NK-92 (cell line): Measurements from ENCODE around the gene PARD6B.
"Not testable (repeated sequence)": the region's sequence is repeated elsewhere in the genome, so short reads cannot be mapped to it uniquely, and the experiment has no call there.

Experiments
- DNase-seq: peaks from one replicate; lab custom pipeline; 2025; ENCODE audit not compliant: unreplicated experiment; lab: John Stamatoyannopoulos, UW

Gene PARD6B

GRCh38 chr20:50701041-50701963, 30.1 kb upstream of the PARD6B start:
- no peak for DNase-seq

- not testable (repeated sequence) for DNase-seq
These were observed 27.5 kb upstream of the PARD6B start for GRCh38 chr20:50703651-50704438.

DNA sequence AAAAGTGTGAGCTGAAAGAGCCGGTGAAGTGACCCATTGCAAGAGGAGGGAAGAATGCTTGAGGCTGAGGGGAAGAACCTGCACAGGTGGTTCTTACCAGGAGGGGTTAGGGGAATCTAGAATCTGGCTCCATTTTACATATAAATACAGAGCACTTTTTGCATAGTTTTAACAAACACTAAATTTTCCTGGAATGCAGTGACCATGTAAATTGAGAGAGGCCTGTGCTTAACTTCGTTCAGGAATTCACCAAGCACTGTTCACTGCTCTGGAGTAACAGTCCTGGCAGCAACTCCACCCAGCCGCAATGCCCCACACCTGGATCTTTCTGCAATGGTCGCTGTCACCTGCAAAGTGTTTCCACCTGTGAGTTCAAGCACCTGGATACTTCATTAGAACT, 26.9 kb upstream of the PARD6B start:
- DNase-seq = no peak

GRCh38 chr20:50704971-50705370, 26.4 kb upstream of the PARD6B start:
- DNase-seq = no peak

DNA sequence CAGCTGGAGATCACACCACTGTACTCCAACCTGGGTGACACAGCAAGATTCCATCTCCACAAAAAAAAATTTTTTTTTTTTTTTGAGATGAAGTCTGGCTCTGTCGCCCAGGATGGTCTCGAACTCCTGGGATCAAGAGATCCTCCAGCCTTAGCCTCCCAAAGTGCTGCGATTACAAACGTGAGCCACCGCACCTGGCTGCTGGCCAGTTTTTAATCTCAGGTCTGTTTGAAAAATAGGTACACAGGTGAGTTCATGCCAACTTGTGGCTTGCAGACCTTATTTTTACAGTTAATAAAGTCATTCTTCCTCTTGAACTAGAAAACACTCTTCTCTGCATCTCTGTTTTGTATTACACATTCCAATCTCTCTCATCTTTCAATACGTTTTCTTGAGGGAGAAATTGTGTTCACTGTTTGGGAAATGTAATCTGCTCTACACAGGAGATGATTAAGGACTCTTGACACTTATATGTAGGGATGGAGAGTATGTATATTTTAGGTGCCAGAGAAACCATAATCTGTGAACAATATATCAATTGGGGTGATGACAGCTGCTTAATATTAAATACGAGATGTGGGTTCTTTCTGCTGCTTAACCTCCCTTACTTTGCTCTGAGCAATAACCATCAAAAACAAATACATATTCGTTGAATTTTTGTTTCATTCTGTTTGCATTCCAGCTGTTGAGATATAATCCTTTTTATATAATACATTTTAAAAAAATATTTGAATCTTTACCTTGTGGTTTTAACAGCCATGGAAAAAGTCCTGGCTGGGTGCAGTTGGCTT, 22.3 kb upstream of the PARD6B start:
- DNase-seq = no peak

GRCh38 chr20:50709636-50709973, 21.8 kb upstream of the PARD6B start:
- no peak for DNase-seq

DNA sequence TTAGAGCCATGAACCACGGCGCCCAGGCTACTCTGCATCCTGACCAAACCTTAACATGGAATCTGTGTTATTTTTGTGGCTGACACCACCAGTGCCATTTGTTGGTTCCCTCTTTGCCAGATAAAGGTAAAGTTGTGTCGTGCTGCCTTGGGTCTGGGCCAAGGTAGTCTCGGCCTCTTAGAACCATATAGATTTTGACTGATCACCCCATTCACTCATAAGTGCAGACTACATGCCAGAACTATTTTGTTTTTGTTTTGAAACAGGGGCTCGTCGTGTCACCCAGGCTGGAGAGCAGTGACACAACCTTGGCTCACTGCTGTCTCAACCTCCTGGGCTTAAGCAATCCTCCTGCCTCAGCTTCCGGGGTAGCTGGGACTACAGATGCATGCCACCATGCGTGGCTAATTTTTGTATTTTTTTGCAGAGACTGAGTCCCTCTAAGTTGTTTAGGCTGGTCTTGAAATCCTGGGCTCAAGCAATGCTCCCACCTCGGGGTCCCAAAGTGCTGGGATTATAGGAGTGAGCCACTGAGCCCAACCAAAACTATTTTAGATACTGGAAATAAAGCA, 20.8 kb upstream of the PARD6B start:
- DNase-seq = no peak

- DNase-seq = no peak
These were observed 20.1 kb upstream of the PARD6B start for GRCh38 chr20:50711113-50711825.

DNA sequence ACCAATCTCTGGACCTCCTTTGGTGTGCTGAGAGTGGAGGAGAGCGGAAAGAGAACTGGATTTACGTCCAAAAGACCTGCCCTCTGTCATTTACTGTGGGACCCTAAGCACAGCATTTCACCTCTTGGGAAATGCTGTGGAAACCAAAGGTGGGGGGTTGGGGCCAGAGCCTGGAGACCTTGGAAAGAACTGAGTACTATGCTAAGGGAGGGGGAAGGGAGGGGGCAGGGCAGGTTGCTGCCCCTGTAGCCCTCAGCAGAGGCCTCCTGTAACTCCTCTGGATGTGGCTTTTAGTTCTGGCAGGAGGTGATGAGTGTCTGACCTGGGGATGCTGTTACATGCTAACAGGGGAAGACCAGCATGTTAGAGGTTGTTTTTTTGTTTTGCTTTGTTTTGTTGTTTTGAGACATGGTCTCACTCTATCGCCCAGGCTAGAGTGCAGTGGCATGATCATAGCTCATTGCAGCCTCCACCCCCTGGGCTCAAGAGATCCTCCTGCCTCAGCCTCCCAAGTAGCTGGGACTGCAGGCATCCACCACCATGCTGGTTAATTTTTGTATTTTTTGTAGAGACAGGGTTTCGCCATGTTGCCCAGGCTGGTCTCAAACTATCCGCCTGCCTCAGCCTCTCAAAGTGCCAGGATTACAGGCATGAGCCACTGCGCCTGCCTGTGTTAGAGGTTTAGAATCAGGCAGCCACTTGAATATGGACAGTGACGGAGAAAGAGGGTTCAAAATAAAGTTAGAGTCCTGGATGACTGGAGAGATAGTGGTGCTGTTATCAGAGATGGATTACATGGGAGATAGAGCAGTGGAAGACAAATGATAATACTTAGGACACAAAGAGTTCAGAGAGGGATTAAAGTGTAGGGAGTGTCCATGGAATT, 18.4 kb upstream of the PARD6B start:
- DNase-seq = no peak

- no peak for DNase-seq
These were observed 17.7 kb upstream of the PARD6B start for GRCh38 chr20:50713657-50714101.

DNA sequence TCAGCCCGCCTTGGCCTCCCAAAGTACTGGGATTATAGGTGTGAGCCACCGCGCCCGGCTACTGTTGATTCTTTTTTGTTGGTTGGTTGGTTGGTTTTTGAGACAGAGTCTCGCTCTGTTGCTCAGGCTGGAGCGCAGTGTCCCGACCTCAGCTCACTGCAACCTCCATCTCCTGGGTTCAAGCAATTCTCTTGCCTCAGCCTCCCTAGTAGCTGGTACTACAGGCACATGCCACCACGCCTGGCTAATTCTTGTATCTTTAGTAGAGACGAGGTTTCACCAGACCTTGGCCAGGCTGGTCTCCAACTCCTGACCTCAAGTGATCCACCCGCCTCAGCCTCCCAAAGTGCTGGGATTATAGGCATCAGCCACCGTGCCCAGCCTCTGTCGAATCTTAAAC, 17.0 kb upstream of the PARD6B start:
- not testable (repeated sequence) for DNase-seq

DNA sequence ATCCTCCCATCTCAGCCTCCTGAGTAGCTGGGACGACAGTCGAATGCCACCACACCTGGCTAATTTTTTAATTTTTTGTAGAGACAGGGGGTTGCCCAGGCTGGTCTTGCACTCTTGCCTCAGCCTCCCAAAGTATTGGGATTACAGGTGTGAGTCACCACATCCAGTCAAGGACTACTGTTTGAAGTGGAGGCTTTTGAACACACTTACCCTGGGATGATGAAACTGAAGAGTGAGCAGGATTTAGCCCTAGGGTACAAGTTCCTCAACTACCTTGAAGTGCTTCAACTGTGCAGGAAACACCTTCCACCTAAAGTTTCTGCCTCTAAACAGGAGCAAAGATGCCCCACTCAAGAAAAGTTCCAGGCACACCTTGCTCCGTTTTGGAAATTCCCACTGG, 15.7 kb upstream of the PARD6B start:
- DNase-seq = no peak

DNA sequence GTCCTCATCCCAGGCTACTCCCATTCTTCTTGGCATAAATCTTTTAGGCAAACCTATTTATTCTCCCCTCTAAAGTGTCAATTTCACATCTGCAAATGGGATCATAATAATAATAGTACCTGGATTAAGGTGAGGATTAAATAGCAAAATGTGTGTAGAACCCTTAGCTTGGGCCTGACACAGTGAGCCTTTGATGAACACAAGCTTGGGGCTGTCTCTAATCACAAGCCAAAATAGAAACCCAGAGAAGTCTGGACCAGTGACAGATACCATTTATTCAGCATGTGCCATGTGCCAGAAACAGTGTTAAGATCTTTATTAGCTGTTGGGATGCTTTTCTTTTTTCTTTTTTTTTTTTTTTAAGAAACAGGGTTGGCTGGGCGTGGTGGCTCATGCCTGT, 14.9 kb upstream of the PARD6B start:
- DNase-seq = no peak

DNA sequence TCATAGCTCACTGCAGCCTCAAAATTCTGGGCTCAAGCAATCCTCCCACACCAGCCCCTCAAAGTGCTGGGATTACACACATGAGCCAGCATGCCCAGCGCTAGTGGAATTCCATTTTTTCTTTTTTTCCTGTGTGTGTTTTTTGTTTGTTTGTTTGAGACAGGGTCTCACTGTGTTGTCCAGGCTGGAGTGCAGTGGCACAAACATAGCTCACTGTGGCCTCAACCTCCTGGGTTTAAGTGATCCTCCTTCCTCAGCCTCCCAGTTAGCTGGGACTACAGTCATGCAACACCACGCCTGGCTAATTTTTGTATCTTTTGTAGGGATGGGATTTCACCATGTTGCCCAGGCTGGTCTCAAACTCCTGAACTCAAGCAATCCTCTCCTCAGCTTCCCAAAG, 14.1 kb upstream of the PARD6B start:
- no peak for DNase-seq

- no peak for DNase-seq
These were observed 13.2 kb upstream of the PARD6B start for GRCh38 chr20:50717974-50718761.

GRCh38 chr20:50719328-50719727, 12.1 kb upstream of the PARD6B start:
- DNase-seq = no peak

GRCh38 chr20:50720026-50720425, 11.4 kb upstream of the PARD6B start:
- DNase-seq = no peak

DNA sequence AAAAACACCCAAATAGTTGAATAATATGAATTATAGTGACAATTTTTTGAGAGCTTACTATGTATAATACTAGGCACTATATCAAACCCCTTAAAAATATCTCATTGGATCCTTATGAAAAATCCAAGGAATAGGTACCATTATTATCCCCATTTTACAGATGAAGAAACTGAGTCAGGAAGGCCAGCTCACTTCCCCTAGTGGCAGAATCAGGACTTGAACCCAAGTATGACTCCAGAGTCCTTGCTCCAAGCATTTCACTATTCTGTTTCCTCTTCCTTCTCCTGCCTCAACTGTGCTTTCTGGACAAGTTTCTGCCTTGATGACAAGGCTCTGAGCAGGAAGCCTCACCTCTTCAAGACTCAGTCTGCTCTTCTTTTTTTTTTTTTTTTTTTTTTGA, 10.8 kb upstream of the PARD6B start:
- no peak for DNase-seq

GRCh38 chr20:50721881-50722281, 9.5 kb upstream of the PARD6B start:
- no peak for DNase-seq
